Vagina (tissue), 2 donors: ENCODE measurements around the gene C2CD2L. TPM values are rescaled to one million over a fixed set of nuclear protein-coding genes. Genes with fewer than 3 reads are reported as not detected.
"Not testable (repeated sequence)": the region's sequence is repeated elsewhere in the genome, so short reads cannot be mapped to it uniquely, and the experiment has no call there.

ENCODE experiments used
- DNase-seq, 2 donors: peaks; one replicate each; pipeline ENCODE4 v3.0.0-alpha.2; 2017; ENCODE audit errors: extremely low spot score in 2 of 2
- H3K27ac ChIP-seq: fragments of 200-600 bp; sonication (generic); one replicate; pipeline ENCODE4 v1.5.1; 2019
- H3K27me3 ChIP-seq: fragments of 200-600 bp; sonication (generic); one replicate; pipeline ENCODE4 v1.5.1; 2019
- H3K36me3 ChIP-seq, 2 donors: fragments of 200-600 bp; sonication (generic); one replicate each; pipeline ENCODE4 v1.5.1; 2017 to 2019
- H3K4me1 ChIP-seq: fragments of 200-600 bp; sonication (generic); one replicate; pipeline ENCODE4 v1.5.1; 2019
- H3K4me3 ChIP-seq, 2 donors: fragments of 200-600 bp; sonication (generic); 1 replicate in 1 of 2; 2 replicates in 1 of 2; pipeline ENCODE4 v1.5.1; 2016 to 2019
- H3K9me3 ChIP-seq: fragments of 200-600 bp; sonication (generic); one replicate; pipeline ENCODE4 v1.5.1; 2019
- CTCF ChIP-seq, 3 experiments: fragments of 450-650 bp in 2 of 3; fragments of 200-600 bp in 1 of 3; sonication (generic) in 1 of 3; IDR thresholded peaks; one replicate each; pipeline ENCODE4 v1.5.1; 2017 to 2019; ENCODE audit warnings: antibody characterized with exemption in 3 of 3, mild to moderate bottlenecking in 2 of 3, moderate library complexity in 2 of 3
- POLR2A ChIP-seq, 2 donors: fragments of 450-650 bp; IDR thresholded peaks; one replicate each; pipeline ENCODE4 v1.6.1; 2017; ENCODE audit warnings: antibody characterized with exemption in 2 of 2, mild to moderate bottlenecking in 2 of 2, moderate library complexity in 2 of 2
- POLR2AphosphoS5 ChIP-seq, 2 donors: sonication (generic); formaldehyde crosslinking; IDR thresholded peaks; one replicate each; pipeline ENCODE4 v1.9.0; 2017; ENCODE audit warnings: antibody characterized with exemption in 2 of 2, mild to moderate bottlenecking in 2 of 2, low read depth in 1 of 2; ENCODE audit not compliant: insufficient read depth in 1 of 2
- intact Hi-C: fragments of 100-400 bp; cut with DNase I; formaldehyde crosslinking; loops from one replicate; pipeline ENCODE4 v1.15.1; 2023
- total RNA-seq: library from RNA; depleted of rRNA; stranded (reverse); fragments of >200 nt; gene quantifications from one replicate; pipeline ENCODE4 v1.2.3, GENCODE V29; 2016

Gene C2CD2L
- total RNA-seq = 7.1 TPM

DNA sequence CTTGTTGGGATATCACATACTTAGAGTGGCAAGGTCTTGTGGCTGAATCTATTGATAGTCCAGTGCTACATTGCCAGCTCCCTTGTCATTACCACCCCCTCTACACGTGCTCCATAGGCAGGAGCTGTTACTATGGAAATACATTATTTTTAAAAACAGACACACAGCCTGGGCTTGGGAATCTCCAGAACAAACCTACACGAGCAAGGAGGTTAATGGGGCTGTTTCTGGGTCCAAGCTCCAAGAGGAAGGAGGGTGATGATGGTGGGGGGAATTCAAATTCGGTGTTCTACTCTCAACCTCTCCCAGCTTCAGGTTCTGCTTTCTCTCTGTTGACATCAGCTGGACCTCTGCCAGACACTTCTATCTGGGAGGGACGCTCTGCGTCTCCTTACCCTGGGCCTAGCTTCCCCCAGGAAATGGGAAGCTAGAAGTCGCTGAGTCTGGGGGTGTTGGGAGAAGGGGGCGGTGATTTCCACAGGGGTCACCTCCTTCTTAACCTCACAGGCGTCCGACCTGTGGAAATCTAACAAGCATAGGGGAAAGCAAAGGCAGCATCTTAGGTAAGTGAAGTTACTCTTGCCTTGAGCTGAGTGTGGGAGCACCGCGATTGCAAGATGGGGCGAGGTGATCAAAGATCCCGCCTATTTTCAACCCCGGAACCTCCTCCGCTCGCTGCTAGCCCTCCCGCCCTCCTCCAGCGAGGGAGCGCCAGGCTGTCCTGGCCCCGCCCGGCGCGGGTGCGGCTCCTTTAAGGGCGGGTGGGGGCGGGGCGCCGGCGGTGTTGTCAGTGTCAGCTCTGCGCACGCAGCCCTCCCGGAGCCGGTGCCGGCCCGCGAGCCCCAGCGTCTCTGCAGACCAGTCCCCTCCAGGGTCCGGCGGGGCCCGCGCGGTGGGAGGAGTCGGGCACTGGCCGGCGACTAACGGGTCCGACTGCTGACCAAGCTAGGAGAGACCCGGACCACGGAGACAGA, at the start of gene C2CD2L:
Gene C2CD2L (plus strand): TSS at position 781 of the 974 bp plus-strand sequence. CDS start 398 bp downstream, outside the sequence.
- no peak for DNase-seq
- Histone ChIP-seq H3K27me3 (no peaks in the 10 kb centered on the region), H3K27ac (peak within 1 kb of the TSS; percentile 76), H3K4me3 (peak within 1 kb of the TSS; percentile 76 to 98), H3K4me1 (peaks cover 52% of the 10 kb centered on the region), H3K9me3 (no peaks in the 10 kb centered on the region), H3K36me3 (peaks cover 0 to 10% of the 10 kb centered on the region in 2 donors)
- intact Hi-C loops = loop anchor here (10.0 kb wide), 1 partner anchor 228 kb away; the partner anchor contains the start of gene RNF26
- TF ChIP-seq POLR2AphosphoS5 (IDR thresholded peaks at IDR 0.05; ENCODE audit: insufficient read depth in 1 of 2, low read depth in 1 of 2) (peak; percentile 64 to 69), POLR2A (IDR thresholded peaks at IDR 0.05) (no peak)

- H3K4me1 ChIP-seq = peaks cover 38% of the 10 kb centered on the region
- H3K9me3 ChIP-seq, DNase-seq, intact Hi-C loops, H3K4me3 ChIP-seq, H3K27ac ChIP-seq, H3K27me3 ChIP-seq: not testable (repeated sequence)
- H3K36me3 ChIP-seq = peaks cover 0 to 11% of the 10 kb centered on the region in 2 donors
These were observed 48.0 kb upstream of the C2CD2L start for GRCh38 chr11:119059128-119059527.

DNA sequence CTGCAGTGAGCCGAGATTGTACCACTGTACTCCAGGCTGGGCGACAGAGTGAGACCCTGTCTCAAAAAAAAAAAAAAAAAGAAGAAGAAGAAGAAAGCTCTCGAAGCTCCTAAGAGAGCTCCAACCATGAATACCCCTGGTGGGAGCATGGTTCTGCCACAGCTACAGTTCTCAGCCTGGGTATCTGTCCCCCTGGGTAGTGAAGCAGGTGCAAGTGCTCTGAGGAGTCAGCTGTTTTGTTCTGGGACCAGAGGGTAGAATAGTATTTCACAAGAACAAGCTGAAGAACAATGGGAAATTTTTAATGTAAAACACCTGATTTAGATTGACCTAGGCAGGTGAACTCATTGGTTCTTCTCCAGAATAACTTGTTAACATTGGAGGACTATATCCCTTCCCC, 45.9 kb upstream of the C2CD2L start:
- Histone ChIP-seq H3K4me1 (peaks cover 27% of the 10 kb centered on the region), H3K36me3 (no peaks in the 10 kb centered on the region), H3K4me3 (no peak overlapping the region), H3K27ac (no peak overlapping the region), H3K9me3 (no peaks in the 10 kb centered on the region), H3K27me3 (no peaks in the 10 kb centered on the region)
- no peak for TF ChIP-seq CTCF (IDR thresholded peaks at IDR 0.05)
- TF ChIP-seq POLR2A (IDR thresholded peaks at IDR 0.05) = no peak
- no peak for TF ChIP-seq POLR2AphosphoS5 (IDR thresholded peaks at IDR 0.05; ENCODE audit: insufficient read depth in 1 of 2, low read depth in 1 of 2)
- no peak for DNase-seq
- intact Hi-C loops = no loop called here

DNA sequence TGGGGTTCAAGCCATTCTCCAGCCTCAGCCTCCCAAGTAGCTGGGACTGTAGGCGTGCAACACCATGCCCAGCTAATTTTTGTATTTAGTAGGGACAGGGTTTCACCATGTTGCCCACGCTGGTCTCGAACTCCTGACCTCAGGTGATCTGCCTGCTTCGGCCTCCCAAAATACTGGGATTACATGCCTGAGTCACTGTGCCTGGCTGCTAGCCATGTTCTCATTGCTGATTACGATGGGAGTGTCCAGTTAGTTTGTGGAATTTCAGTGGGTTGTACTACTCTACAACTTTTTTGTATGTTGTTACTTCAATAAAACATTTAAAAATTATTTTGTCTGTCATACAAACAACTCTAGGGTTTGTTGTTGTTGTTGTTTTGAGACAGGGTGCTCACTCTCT, 44.4 kb upstream of the C2CD2L start:
- intact Hi-C loops = no loop called here
- no peak overlapping the region for H3K27ac ChIP-seq
- DNase-seq = no peak
- no peaks in the 10 kb centered on the region for H3K27me3 ChIP-seq
- peaks cover 29% of the 10 kb centered on the region for H3K4me1 ChIP-seq
- H3K9me3 ChIP-seq = no peaks in the 10 kb centered on the region
- H3K36me3 ChIP-seq = no peaks in the 10 kb centered on the region
- H3K4me3 ChIP-seq = no peak overlapping the region
- TF ChIP-seq CTCF (IDR thresholded peaks at IDR 0.05) = no peak
- TF ChIP-seq POLR2A (IDR thresholded peaks at IDR 0.05) = no peak
- no peak for TF ChIP-seq POLR2AphosphoS5 (IDR thresholded peaks at IDR 0.05; ENCODE audit: insufficient read depth in 1 of 2, low read depth in 1 of 2)

- intact Hi-C loops = no loop called here
- Histone ChIP-seq H3K27me3 (no peaks in the 10 kb centered on the region), H3K4me3 (no peak overlapping the region), H3K4me1 (peaks cover 38% of the 10 kb centered on the region), H3K36me3 (peaks cover 0 to 5% of the 10 kb centered on the region in 2 donors), H3K9me3 (no peaks in the 10 kb centered on the region), H3K27ac (no peak overlapping the region)
- DNase-seq = no peak
- TF ChIP-seq CTCF (IDR thresholded peaks at IDR 0.05) (no peak), POLR2AphosphoS5 (IDR thresholded peaks at IDR 0.05; ENCODE audit: insufficient read depth in 1 of 2, low read depth in 1 of 2) (no peak), POLR2A (IDR thresholded peaks at IDR 0.05) (no peak)
These were observed 41.8 kb upstream of the C2CD2L start for GRCh38 chr11:119065369-119065768.
